HEK293 (cell line): ENCODE results near the gene PBX2.
A peak's percentile ranks its signal among the peaks of the same experiment; 100 is the strongest.

Experiments
- EGR2 ChIP-seq: fragments of 450-650 bp; formaldehyde crosslinking; IDR thresholded peaks from 2 replicates; pipeline ENCODE4 v1.5.1; 2016; ENCODE audit warnings: low read depth, missing biosample characterization, missing genetic modification characterization
- GLI2 ChIP-seq: fragments of 450-650 bp; formaldehyde crosslinking; IDR thresholded peaks from 2 replicates; pipeline ENCODE4; 2017; ENCODE audit warnings: missing biosample characterization, missing genetic modification characterization, low read depth, borderline replicate concordance
- HOXC10 ChIP-seq: sonication (generic); formaldehyde crosslinking; IDR thresholded peaks from 2 replicates; pipeline ENCODE4 v1.8.1; 2023; ENCODE audit warnings: mild to moderate bottlenecking, missing genetic modification reagents
- KLF1 ChIP-seq: fragments of 450-650 bp; formaldehyde crosslinking; IDR thresholded peaks from 2 replicates; pipeline ENCODE4 v1.5.1; 2016; ENCODE audit warnings: missing biosample characterization, missing genetic modification characterization
- PRDM6 ChIP-seq: fragments of 450-650 bp; formaldehyde crosslinking; IDR thresholded peaks from 2 replicates; pipeline ENCODE4 v1.5.1; 2017; ENCODE audit warnings: missing biosample characterization, missing genetic modification characterization
- SETDB1 ChIP-seq: IDR thresholded peaks from one replicate; pipeline ENCODE4 v1.6.1; 2017; ENCODE audit warnings: mild to moderate bottlenecking, low read length, moderate library complexity, mixed read lengths; ENCODE audit not compliant: insufficient read length
- YY2 ChIP-seq: fragments of 450-650 bp; formaldehyde crosslinking; IDR thresholded peaks from 2 replicates; pipeline ENCODE4 v1.5.1; 2016; ENCODE audit warnings: missing biosample characterization, missing genetic modification characterization
- ZBTB17 ChIP-seq: fragments of 450-650 bp; formaldehyde crosslinking; IDR thresholded peaks from 2 replicates; pipeline ENCODE4 v1.5.1; 2016; ENCODE audit warnings: missing biosample characterization, missing genetic modification characterization
- ZFP69B ChIP-seq: fragments of 450-650 bp; formaldehyde crosslinking; IDR thresholded peaks from 2 replicates; pipeline ENCODE4 v1.5.1; 2016; ENCODE audit warnings: missing biosample characterization, missing genetic modification characterization
- ZNF10 ChIP-seq: fragments of 450-650 bp; formaldehyde crosslinking; IDR thresholded peaks from 2 replicates; pipeline ENCODE4 v1.5.1; 2017; ENCODE audit warnings: missing biosample characterization, missing genetic modification characterization
- ZNF114 ChIP-seq: fragments of 450-650 bp; formaldehyde crosslinking; IDR thresholded peaks from 2 replicates; pipeline ENCODE4 v1.5.0; 2017; ENCODE audit warnings: missing biosample characterization, missing genetic modification characterization
- ZNF174 ChIP-seq: fragments of 450-650 bp; formaldehyde crosslinking; IDR thresholded peaks from 2 replicates; pipeline ENCODE4 v1.5.0; 2017; ENCODE audit warnings: missing biosample characterization, mild to moderate bottlenecking, missing genetic modification characterization
- ZNF18 ChIP-seq: fragments of 450-650 bp; formaldehyde crosslinking; IDR thresholded peaks from 2 replicates; pipeline ENCODE4 v1.5.1; 2016; ENCODE audit warnings: missing biosample characterization, missing genetic modification characterization
- ZNF214 ChIP-seq: fragments of 450-650 bp; formaldehyde crosslinking; IDR thresholded peaks from 2 replicates; pipeline ENCODE4 v1.5.1; 2017; ENCODE audit warnings: missing biosample characterization, mild to moderate bottlenecking, missing genetic modification characterization, borderline replicate concordance
- ZNF274 ChIP-seq, 2 experiments: fragments of 200-500 bp in 1 of 2; fragments of 450-650 bp in 1 of 2; sonication (Bioruptor generic) in 1 of 2; formaldehyde crosslinking in 1 of 2; IDR thresholded peaks; 2 replicates each; pipeline versions ENCODE4 v1.5.1 to v1.6.1; 2014 to 2016; ENCODE audit warnings: borderline replicate concordance in 1 of 2, inconsistent platforms in 1 of 2, low read length in 1 of 2, missing biosample characterization in 1 of 2, missing genetic modification characterization in 1 of 2
- ZNF280D ChIP-seq: fragments of 450-650 bp; formaldehyde crosslinking; IDR thresholded peaks from 2 replicates; pipeline ENCODE4 v1.5.1; 2016; ENCODE audit warnings: missing biosample characterization, missing genetic modification characterization
- ZNF423 ChIP-seq: fragments of 450-650 bp; formaldehyde crosslinking; IDR thresholded peaks from 2 replicates; pipeline ENCODE4 v1.5.1; 2016; ENCODE audit warnings: missing biosample characterization, missing genetic modification characterization
- ZNF426 ChIP-seq: fragments of 450-650 bp; formaldehyde crosslinking; IDR thresholded peaks from 2 replicates; pipeline ENCODE4 v1.5.1; 2017; ENCODE audit warnings: missing biosample characterization, missing genetic modification characterization, mild to moderate bottlenecking, inconsistent platforms, moderate library complexity
- ZNF518A ChIP-seq: fragments of 450-650 bp; formaldehyde crosslinking; conservative IDR thresholded peaks from 2 replicates; pipeline ENCODE4 v1.5.1; 2016; ENCODE audit warnings: low read depth, missing biosample characterization, missing genetic modification characterization
- ZNF571 ChIP-seq: fragments of 450-650 bp; formaldehyde crosslinking; IDR thresholded peaks from 2 replicates; pipeline ENCODE4 v1.5.0; 2017; ENCODE audit warnings: missing biosample characterization, missing genetic modification characterization
- ZNF623 ChIP-seq: fragments of 450-650 bp; formaldehyde crosslinking; IDR thresholded peaks from 2 replicates; pipeline ENCODE4 v1.5.1; 2016; ENCODE audit warnings: missing biosample characterization, missing genetic modification characterization
- ZNF639 ChIP-seq: fragments of 450-650 bp; formaldehyde crosslinking; IDR thresholded peaks from 2 replicates; pipeline ENCODE4 v1.5.1; 2016; ENCODE audit warnings: missing biosample characterization, missing genetic modification characterization
- ZNF654 ChIP-seq: fragments of 450-650 bp; formaldehyde crosslinking; IDR thresholded peaks from 2 replicates; pipeline ENCODE4 v1.5.1; 2016; ENCODE audit warnings: low read depth, missing biosample characterization, missing genetic modification characterization
- ZNF76 ChIP-seq: fragments of 450-650 bp; formaldehyde crosslinking; IDR thresholded peaks from 2 replicates; pipeline ENCODE4; 2016; ENCODE audit warnings: low read depth, missing biosample characterization, missing genetic modification characterization, borderline replicate concordance
- ZNF777 ChIP-seq: fragments of 450-650 bp; formaldehyde crosslinking; IDR thresholded peaks from 2 replicates; pipeline ENCODE4 v1.5.1; 2017; ENCODE audit warnings: missing biosample characterization, missing genetic modification characterization, borderline replicate concordance
- ZNF837 ChIP-seq: fragments of 450-650 bp; formaldehyde crosslinking; IDR thresholded peaks from 2 replicates; pipeline ENCODE4 v1.5.1; 2016; ENCODE audit warnings: missing biosample characterization, missing genetic modification characterization

PBX2 gene

GRCh38 chr6:32177183-32177787 lies 12.7 kb downstream of the PBX2 start (continued):
- TF ChIP-seq ZNF114 (no peak), ZNF518A (tag by site-specific recombination) (0 out of 2 replicates have a peak, but pooled peaks have one; percentile 11), ZNF571 (tag by site-specific recombination) (no peak), ZFP69B (tag by site-specific recombination) (peak; percentile 91), KLF1 (tag by site-specific recombination) (no peak), ZBTB17 (tag by site-specific recombination) (peak; percentile 97), PRDM6 (no peak), ZNF174 (tag by site-specific recombination) (no peak), EGR2 (no peak), ZNF837 (tag by site-specific recombination) (no peak), ZNF777 (tag by site-specific recombination) (no peak), ZNF214 (tag by site-specific recombination) (no peak), ZNF10 (tag by site-specific recombination) (0 out of 2 replicates have a peak, but pooled peaks have one; percentile 47), YY2 (tag by site-specific recombination) (no peak), ZNF654 (tag by site-specific recombination) (no peak), ZNF280D (tag by site-specific recombination) (no peak), ZNF623 (tag by site-specific recombination) (0 out of 2 replicates have a peak, but pooled peaks have one; percentile 8), ZNF639 (tag by site-specific recombination) (peak; percentile 24; the same call in 1 of the 2 replicates), ZNF76 (tag by site-specific recombination) (peak; percentile 39; the same call in 1 of the 2 replicates), ZNF274 (IDR thresholded peaks at IDR 0.05; ENCODE audit: low read length) (no peak), ZNF274 (tag by site-specific recombination; IDR thresholded peaks at IDR 0.05; ENCODE audit: borderline replicate concordance) (no peak), ZNF18 (no peak), HOXC10 (no peak), ZNF423 (tag by site-specific recombination) (no peak), SETDB1 (no peak), ZNF426 (tag by site-specific recombination) (no peak), GLI2 (tag by site-specific recombination) (no peak)
